GM21825 (cell line): ENCODE measurements around the gene FARP2.
"Not testable (repeated sequence)": the region's sequence is repeated elsewhere in the genome, so short reads cannot be mapped to it uniquely, and the experiment has no call there.

Experiments
- ATAC-seq: cut with Tn5 transposase; IDR thresholded peaks from one replicate; pipeline ENCODE4 v1.9.1; 2021; ENCODE audit warnings: mild to moderate bottlenecking, moderate library complexity; ENCODE audit not compliant: unreplicated experiment

FARP2 gene

GRCh38 chr2:241525818-241526780, 170.0 kb downstream of the FARP2 start:
- not testable (repeated sequence) for ATAC-seq

DNA sequence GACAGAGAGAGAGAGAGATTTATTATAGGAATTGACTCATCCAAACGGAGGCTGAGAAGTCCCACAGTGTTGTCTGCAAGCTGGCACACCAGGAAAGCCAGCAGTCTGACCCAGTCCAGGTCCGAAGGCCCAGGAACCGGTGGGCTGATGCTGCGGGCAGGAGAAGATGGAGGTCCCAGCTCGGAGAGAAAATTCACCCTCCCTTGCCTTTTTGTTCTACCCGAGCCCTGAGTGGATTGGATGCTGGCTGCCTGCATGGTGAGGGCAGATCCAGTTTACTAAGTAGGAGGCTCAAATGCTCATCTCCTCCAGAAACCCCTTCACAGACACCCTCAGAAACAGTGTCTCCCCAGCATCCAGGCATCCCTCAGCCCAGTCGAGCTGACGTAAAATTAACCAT, 174.5 kb downstream of the FARP2 start:
- no peak for ATAC-seq

GRCh38 chr2:241531161-241531722, 175.2 kb downstream of the FARP2 start:
- no peak for ATAC-seq

GRCh38 chr2:241532168-241532567, 176.1 kb downstream of the FARP2 start:
- no peak for ATAC-seq

DNA sequence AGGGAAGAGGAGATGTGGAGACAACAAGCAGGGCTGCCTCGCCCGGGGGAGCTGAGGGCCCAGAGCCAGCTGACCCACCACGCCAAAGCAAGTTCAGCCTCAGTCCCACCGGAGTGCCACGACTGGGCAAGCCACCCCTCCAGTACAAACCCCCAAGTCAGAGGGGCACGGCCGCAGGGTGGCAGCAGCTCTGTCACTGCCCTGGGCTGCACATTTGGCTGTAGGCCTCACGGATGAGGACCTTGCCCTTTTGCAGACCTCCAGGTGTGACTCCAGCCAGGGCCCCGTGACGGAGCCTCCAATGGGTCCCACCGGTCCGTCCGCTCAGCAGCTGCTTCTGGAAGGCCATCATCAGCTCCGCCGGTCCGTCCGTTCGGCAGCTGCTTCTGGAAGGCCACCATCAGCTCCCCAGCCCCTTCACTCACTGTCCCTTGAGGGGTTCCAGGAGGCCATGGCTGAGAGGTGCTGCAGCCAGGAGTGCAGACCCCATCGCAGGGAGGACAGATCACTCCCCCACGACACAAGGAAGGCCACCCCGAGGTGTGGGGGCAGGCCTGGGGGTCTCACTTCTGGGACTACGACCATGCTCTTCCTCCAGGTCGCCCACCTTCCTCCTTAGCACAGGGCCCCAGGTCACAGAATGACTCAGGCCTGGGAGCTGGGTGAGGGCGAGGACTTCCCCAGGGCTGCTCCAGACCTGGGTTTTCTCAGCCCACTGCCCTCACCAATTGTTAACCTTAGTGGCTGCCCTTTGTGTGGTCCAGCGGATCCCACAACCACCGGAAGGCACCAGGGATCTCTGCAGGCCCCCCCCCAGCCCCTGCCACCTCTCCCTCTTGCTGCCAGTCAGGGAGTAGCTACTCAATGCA, 176.9 kb downstream of the FARP2 start:
- no peak for ATAC-seq

- no peak for ATAC-seq
Measured at GRCh38 chr2:241534293-241534692, 178.2 kb downstream of the FARP2 start.

GRCh38 chr2:241534701-241535375, 178.8 kb downstream of the FARP2 start:
- ATAC-seq = no peak

GRCh38 chr2:241535871-241536655, 180.0 kb downstream of the FARP2 start:
- ATAC-seq = no peak

DNA sequence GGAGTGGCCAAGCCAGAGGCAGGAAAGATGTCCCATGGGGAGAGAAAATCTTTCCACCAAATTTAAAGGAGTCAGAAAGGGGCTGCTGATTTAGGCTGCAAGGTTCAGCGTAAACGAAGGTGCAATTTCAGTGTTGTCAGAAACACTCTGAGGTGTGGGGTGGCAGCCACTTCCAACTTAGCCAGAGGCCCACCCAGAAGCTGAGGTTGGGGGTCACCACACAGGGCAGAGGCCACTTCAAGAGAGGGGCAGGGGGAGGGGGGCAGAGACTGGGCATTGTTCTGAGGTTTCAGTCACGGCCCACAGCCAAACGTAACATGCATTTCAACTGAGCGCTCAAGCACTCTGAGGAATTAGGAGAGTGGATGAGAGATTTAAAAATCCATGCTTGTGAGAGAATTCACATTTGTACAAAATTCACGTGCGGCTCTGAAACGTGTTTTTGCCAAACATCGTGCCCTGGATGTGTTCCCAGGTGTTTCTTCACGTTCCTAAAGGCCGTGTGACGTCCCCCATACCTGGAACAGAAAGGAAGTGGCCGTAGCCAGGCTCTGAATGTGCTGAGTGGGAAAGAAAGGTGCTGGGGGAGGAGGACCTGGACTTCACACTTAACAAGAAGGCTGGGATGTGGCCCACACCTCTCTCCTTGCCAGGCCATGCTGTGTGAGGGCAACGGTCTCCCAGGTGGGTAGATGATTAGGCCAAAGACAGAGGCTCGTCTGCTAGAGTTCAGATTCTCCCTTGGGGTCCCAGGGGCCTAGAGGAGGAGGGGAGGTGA, 182.9 kb downstream of the FARP2 start:
- no peak for ATAC-seq

GRCh38 chr2:241539616-241540374, 183.7 kb downstream of the FARP2 start:
- no peak for ATAC-seq

- no peak for ATAC-seq
Measured at GRCh38 chr2:241540401-241540770, 184.3 kb downstream of the FARP2 start.

DNA sequence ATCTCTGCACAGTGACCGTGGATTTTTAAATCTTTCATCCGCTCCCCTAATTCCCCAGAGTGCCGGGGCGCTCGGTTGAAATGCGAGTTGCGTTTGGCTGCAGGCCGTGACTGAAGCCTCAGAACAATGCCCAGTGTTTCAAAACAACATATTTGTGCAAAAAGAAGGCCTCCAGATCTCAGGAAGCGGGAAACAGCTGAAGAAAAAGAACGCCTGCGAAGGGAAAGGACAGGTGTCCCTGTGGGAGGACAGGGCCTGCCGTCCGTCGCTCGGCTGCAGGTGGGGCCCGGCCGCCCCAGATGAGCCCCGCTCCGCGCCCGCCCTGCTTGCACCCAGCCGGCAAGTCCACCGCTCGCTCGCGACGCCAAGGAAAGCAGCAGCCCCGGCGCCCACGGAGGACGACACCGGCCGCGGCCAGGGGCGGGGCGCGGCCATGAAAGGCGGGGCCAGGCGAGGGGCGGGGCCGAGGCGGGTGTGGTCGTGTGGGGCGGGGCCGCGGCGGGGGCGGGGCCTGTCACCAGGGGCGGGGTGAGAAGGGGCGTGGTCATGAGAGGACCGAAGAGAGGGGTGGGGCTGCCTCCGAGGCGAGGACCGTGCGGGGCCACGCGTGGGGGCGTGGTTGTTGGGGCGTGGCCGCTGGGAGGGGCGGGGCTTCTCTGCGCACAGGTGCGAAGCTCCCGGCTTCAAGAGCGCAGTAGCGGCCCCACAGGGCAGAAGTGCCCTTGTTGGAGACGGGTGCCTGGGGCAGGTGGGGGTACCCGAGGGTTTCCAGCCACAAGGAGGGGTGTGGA, 184.9 kb downstream of the FARP2 start:
- ATAC-seq = no peak

DNA sequence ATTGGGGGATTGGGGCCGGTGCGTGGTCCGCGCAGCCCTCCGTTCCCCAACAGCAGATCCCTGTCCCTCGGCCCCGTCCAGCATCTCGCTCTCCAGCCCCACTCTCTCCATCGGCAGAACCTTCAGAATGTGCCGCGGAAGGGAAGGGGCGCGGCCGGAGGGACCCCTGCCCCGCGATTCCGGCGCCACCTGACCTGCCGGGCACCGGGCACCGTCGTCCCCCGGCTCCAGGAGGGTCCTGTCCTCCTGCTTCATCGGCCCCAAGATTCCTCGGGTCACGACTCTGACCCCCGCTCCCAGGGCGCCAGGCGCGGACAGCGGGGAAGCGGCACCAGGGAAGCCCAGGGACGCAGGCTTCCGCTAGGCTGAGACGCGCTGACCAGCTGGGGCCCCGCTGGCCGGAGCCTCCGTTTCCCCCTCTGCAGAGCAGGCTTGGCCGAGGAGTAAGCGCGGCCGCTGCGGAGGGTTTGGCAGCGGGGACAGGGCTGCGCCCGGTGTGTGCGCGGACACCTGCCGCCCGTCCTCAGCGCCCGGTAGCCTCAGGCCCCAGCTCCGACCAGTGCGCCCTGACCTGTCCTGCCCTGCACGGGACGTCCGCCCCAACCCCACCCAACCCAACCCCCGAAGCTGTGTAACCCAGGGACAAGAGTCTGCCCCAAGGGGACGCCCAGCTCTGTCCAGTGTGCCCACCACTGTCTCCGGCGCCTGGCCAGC, 185.6 kb downstream of the FARP2 start:
- ATAC-seq = no peak

GRCh38 chr2:241542278-241542605, 186.2 kb downstream of the FARP2 start:
- no peak for ATAC-seq
